HEK293 (cell line): Measurements from ENCODE around the gene RPS6KA2.
A peak's percentile ranks its signal among the peaks of the same experiment; 100 is the strongest.

Source experiments
- CTCF ChIA-PET: fragments of 350-600 bp; formaldehyde crosslinking; extraction: SDS; loops from one replicate; lab custom pipeline; 2021; ENCODE audit warnings: antibody characterized with exemption; lab: Yijun Ruan, JAX
- POLR2A ChIA-PET: fragments of 300-600 bp; formaldehyde crosslinking; extraction: SDS; loops from one replicate; lab custom pipeline; 2020; ENCODE audit warnings: antibody characterized with exemption, inconsistent platforms; lab: Yijun Ruan, JAX
- H3K27ac ChIP-seq: fragments of 200-500 bp; sonication (Bioruptor generic); 2 replicates; pipeline ENCODE4 v1.5.1; 2014; ENCODE audit warnings: low read depth, low read length, control low read depth, inconsistent platforms; ENCODE audit errors: extremely low read depth
- H3K36me3 ChIP-seq, 2 experiments: fragments of 200-500 bp in 1 of 2; sonication (Bioruptor generic) in 1 of 2; 1 replicate in 1 of 2; 2 replicates in 1 of 2; pipeline ENCODE4 v1.5.1; 2014 to 2017; ENCODE audit warnings: inconsistent platforms in 2 of 2, low read length in 2 of 2; ENCODE audit not compliant: control insufficient read depth in 2 of 2, insufficient read depth in 1 of 2
- H3K4me1 ChIP-seq: fragments of 200-500 bp; sonication (Bioruptor generic); 2 replicates; pipeline ENCODE4 v1.5.1; 2014; ENCODE audit warnings: mild to moderate bottlenecking, low read length, inconsistent platforms; ENCODE audit not compliant: control insufficient read depth, insufficient read depth
- H3K4me3 ChIP-seq: 2 replicates; pipeline ENCODE4 v1.5.1; 2011; ENCODE audit warnings: low read depth, mild to moderate bottlenecking, control low read depth, low read length, moderate library complexity
- H3K9me3 ChIP-seq: fragments of 200-500 bp; sonication (Bioruptor generic); 2 replicates; pipeline ENCODE4 v1.5.1; 2014; ENCODE audit warnings: low read depth, low read length, inconsistent platforms; ENCODE audit not compliant: control insufficient read depth, insufficient read depth
- GFI1B ChIP-seq: fragments of 450-650 bp; formaldehyde crosslinking; IDR thresholded peaks from 2 replicates; pipeline ENCODE4 v1.5.1; 2016; ENCODE audit warnings: missing biosample characterization, missing genetic modification characterization
- HOXA7 ChIP-seq: sonication (generic); formaldehyde crosslinking; IDR thresholded peaks from 2 replicates; pipeline ENCODE4 v1.8.1; 2022; ENCODE audit warnings: missing genetic modification reagents, borderline replicate concordance
- KLF10 ChIP-seq: fragments of 450-650 bp; IDR thresholded peaks from 2 replicates; pipeline ENCODE4 v1.5.1; 2018; ENCODE audit warnings: missing biosample characterization, mild to moderate bottlenecking, missing genetic modification characterization
- MZF1 ChIP-seq: fragments of 450-650 bp; formaldehyde crosslinking; IDR thresholded peaks from 2 replicates; pipeline ENCODE4 v1.5.1; 2017; ENCODE audit warnings: missing biosample characterization, missing genetic modification characterization, borderline replicate concordance
- OSR2 ChIP-seq: fragments of 450-650 bp; formaldehyde crosslinking; IDR thresholded peaks from 2 replicates; pipeline ENCODE4 v1.5.1; 2016; ENCODE audit warnings: missing biosample characterization, missing genetic modification characterization
- SP2 ChIP-seq: fragments of 450-650 bp; formaldehyde crosslinking; IDR thresholded peaks from 2 replicates; pipeline ENCODE4 v1.5.1; 2016; ENCODE audit warnings: missing biosample characterization, missing genetic modification characterization
- YY1 ChIP-seq: fragments of 450-650 bp; formaldehyde crosslinking; IDR thresholded peaks from 2 replicates; pipeline ENCODE4 v1.5.1; 2018; ENCODE audit warnings: missing biosample characterization, missing genetic modification characterization
- ZBTB48 ChIP-seq: fragments of 450-650 bp; formaldehyde crosslinking; IDR thresholded peaks from 2 replicates; pipeline ENCODE4 v1.5.1; 2016; ENCODE audit warnings: missing biosample characterization, missing genetic modification characterization
- ZFP41 ChIP-seq: fragments of 450-650 bp; formaldehyde crosslinking; IDR thresholded peaks from 2 replicates; pipeline ENCODE4 v1.5.1; 2016; ENCODE audit warnings: missing biosample characterization, missing genetic modification characterization, borderline replicate concordance
- ZNF10 ChIP-seq: fragments of 450-650 bp; formaldehyde crosslinking; IDR thresholded peaks from 2 replicates; pipeline ENCODE4 v1.5.1; 2017; ENCODE audit warnings: missing biosample characterization, missing genetic modification characterization
- ZNF138 ChIP-seq: fragments of 450-650 bp; formaldehyde crosslinking; IDR thresholded peaks from 2 replicates; pipeline ENCODE4 v1.5.1; 2016; ENCODE audit warnings: missing biosample characterization, missing genetic modification characterization, borderline replicate concordance
- ZNF350 ChIP-seq: fragments of 450-650 bp; formaldehyde crosslinking; IDR thresholded peaks from 2 replicates; pipeline ENCODE4 v1.5.0; 2017; ENCODE audit warnings: missing biosample characterization, mild to moderate bottlenecking, missing genetic modification characterization
- ZNF423 ChIP-seq: fragments of 450-650 bp; formaldehyde crosslinking; IDR thresholded peaks from 2 replicates; pipeline ENCODE4 v1.5.1; 2016; ENCODE audit warnings: missing biosample characterization, missing genetic modification characterization
- ZNF426 ChIP-seq: fragments of 450-650 bp; formaldehyde crosslinking; IDR thresholded peaks from 2 replicates; pipeline ENCODE4 v1.5.1; 2017; ENCODE audit warnings: missing biosample characterization, missing genetic modification characterization, mild to moderate bottlenecking, inconsistent platforms, moderate library complexity
- ZNF433 ChIP-seq: fragments of 450-650 bp; formaldehyde crosslinking; IDR thresholded peaks from 2 replicates; pipeline ENCODE4 v1.5.1; 2016; ENCODE audit warnings: missing biosample characterization, missing genetic modification characterization, low read depth
- ZNF510 ChIP-seq: fragments of 450-650 bp; formaldehyde crosslinking; IDR thresholded peaks from 2 replicates; pipeline ENCODE4 v1.5.1; 2018; ENCODE audit warnings: mild to moderate bottlenecking, missing genetic modification characterization, missing biosample characterization; ENCODE audit not compliant: insufficient replicate concordance
- ZNF555 ChIP-seq: fragments of 450-650 bp; formaldehyde crosslinking; conservative IDR thresholded peaks from 2 replicates; pipeline ENCODE4 v1.5.1; 2017; ENCODE audit warnings: missing biosample characterization, mild to moderate bottlenecking, missing genetic modification characterization, inconsistent platforms
- ZNF621 ChIP-seq: fragments of 450-650 bp; formaldehyde crosslinking; IDR thresholded peaks from 2 replicates; pipeline ENCODE4 v1.5.1; 2017; ENCODE audit warnings: missing biosample characterization, missing genetic modification characterization
- ZNF626 ChIP-seq: fragments of 450-650 bp; sonication (Bioruptor Pico); formaldehyde crosslinking; IDR thresholded peaks from 2 replicates; pipeline ENCODE4 v1.5.1; 2018; ENCODE audit warnings: missing biosample characterization, missing genetic modification characterization, inconsistent platforms
- ZNF701 ChIP-seq: fragments of 450-650 bp; formaldehyde crosslinking; IDR thresholded peaks from 2 replicates; pipeline ENCODE4 v1.5.1; 2016; ENCODE audit warnings: missing biosample characterization, missing genetic modification characterization
- ZNF830 ChIP-seq: fragments of 450-650 bp; IDR thresholded peaks from 2 replicates; pipeline ENCODE4 v1.5.0; 2018; ENCODE audit warnings: missing biosample characterization, missing genetic modification characterization, low read depth, mild to moderate bottlenecking, moderate library complexity
- TF ChIP-seq, protein P1 (sequence below): fragments of 450-650 bp; formaldehyde crosslinking; IDR thresholded peaks from 2 replicates; pipeline ENCODE4 v1.5.1; 2016; ENCODE audit warnings: missing biosample characterization, missing genetic modification characterization

RPS6KA2 gene

DNA sequence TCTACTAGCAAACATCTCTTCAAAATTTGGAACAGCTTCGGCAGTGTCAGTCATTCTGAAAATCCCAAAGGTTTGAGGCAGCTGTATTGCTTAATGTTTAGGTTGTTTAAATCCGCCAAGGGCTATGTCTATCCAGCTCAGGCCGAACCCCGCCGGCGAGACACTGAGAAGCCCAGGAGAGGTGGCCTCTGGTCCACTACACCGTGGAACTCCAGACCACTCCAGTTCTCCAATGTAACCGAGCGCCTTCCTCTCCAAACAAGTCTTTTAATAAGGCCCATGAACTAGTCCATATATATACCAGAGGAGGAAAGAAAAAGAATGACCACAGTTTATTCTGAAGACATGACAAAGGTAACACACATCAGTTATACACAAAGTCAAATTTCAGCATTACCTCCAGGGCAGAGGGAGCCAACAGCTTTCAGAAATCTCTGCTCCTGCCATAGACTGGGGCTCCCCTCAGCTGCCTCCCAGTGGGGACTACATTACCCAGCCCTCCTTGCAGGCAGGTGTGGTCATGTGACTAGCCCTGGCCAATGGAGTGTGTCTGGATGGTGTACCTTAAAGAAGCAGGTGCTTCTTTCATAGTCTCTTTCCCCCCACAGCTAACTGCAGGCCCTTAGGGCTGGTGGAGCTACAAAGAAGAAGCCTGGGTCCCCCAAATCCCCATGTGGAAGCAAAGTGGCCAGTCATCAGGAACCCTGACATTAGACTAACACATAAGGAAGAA is 40.5 kb downstream of the RPS6KA2 start, which contains the start of gene RAMACL:
Gene RAMACL (minus strand): TSS at position 255 of the 733 bp plus-strand sequence. CDS start 201 bp downstream, at position 54.
- Histone ChIP-seq H3K4me3 (peak within 1 kb of the TSS; percentile 27), H3K36me3 (no peaks in the 10 kb centered on the region), H3K4me1 (no peaks in the 10 kb centered on the region; the same call in 1 of the 2 replicates), H3K27ac (no peak within 1 kb of the TSS), H3K9me3 (no peaks in the 10 kb centered on the region)
- ChIA-PET CTCF (interaction anchor here (1.0 kb wide), 1 partner anchor 21 kb away, joined by 3 read pairs; no protein-coding TSS in a partner anchor), POLR2A (interaction anchor here (1.7 kb wide), 1 partner anchor 41 kb away, joined by 5 read pairs; the partner anchor contains the start of gene RPS6KA2)
- no peak for TF ChIP-seq GFI1B

DNA sequence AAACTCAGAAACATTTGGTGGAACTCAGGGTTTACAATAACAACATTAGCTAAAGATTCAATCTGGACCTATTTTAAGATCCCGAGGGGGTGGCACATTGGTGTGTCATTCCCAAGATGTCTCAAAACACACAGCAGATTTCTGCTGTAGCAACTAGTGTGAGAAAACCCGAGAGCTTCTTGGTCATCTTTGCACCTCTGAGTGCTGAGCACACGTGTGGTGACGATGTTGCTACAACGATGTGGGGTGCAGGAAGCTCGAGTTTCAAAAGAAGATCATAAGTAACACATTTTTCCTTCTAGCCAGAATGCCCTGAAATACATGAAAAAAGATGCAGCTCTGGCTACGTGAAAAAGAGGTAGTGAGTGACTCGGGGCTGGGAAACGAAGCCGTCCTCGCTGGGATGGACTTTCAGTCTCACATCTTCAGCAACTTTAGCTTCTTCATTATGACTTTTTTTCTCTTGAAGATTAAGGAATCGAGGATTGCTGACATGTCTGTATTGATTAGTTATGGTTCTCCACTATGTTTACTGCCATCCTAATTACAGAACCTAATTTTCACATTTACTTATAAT is 42.1 kb downstream of the RPS6KA2 start:
- Histone ChIP-seq H3K36me3 (no peaks in the 10 kb centered on the region), H3K4me3 (no peak overlapping the region), H3K27ac (no peak overlapping the region), H3K9me3 (no peaks in the 10 kb centered on the region), H3K4me1 (no peaks in the 10 kb centered on the region; the same call in 1 of the 2 replicates)
- TF ChIP-seq SP2 (tag by site-specific recombination) = no peak
- no peak for TF ChIP-seq ZNF433 (tag by site-specific recombination)
- TF ChIP-seq ZNF138 (tag by site-specific recombination) = no peak
- TF ChIP-seq, protein P1, sequence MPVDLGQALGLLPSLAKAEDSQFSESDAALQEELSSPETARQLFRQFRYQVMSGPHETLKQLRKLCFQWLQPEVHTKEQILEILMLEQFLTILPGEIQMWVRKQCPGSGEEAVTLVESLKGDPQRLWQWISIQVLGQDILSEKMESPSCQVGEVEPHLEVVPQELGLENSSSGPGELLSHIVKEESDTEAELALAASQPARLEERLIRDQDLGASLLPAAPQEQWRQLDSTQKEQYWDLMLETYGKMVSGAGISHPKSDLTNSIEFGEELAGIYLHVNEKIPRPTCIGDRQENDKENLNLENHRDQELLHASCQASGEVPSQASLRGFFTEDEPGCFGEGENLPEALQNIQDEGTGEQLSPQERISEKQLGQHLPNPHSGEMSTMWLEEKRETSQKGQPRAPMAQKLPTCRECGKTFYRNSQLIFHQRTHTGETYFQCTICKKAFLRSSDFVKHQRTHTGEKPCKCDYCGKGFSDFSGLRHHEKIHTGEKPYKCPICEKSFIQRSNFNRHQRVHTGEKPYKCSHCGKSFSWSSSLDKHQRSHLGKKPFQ = no peak
- no peak for TF ChIP-seq ZNF621
- no peak for TF ChIP-seq ZNF701 (tag by site-specific recombination)
- TF ChIP-seq ZNF423 = no peak
- TF ChIP-seq KLF10 (tag by site-specific recombination) = no peak
- TF ChIP-seq ZBTB48 = no peak
- TF ChIP-seq OSR2 (tag by site-specific recombination) = no peak
- no peak for TF ChIP-seq HOXA7 (CRISPR knock-in tag)
- POLR2A ChIA-PET = interaction anchor here (0.6 kb wide), 1 partner anchor 21 kb away, joined by 3 read pairs; no protein-coding TSS in a partner anchor
- CTCF ChIA-PET = interaction anchor here (0.5 to 1.3 kb wide), 2 partner anchors 196 to 309 kb away, joined by 3 read pairs; no protein-coding TSS in a partner anchor

DNA sequence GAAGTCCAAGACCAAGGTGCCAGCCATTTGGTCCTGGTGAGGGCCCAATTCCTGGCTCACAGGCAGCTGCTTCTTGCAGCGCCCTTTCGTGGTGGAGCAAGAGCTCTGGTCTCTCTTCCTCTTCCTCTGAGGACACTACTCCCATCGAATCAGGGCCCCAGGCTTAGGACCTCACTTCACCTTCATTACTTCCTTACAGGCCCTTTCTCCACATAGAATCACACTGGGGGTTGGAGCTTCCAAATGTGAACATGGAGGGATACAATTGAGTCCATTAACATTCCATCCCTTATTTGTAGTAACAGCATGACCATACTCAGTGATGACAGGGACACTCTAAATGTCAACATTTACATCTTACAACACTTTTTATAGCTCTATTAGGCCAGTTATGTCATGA is 42.9 kb downstream of the RPS6KA2 start:
- ChIA-PET CTCF (interaction anchor here (0.5 to 1.5 kb wide), 4 partner anchors 29 to 308 kb away, joined by 3 to 4 read pairs (median 3); no protein-coding TSS in a partner anchor), POLR2A (interaction anchor here (1.6 kb wide), 1 partner anchor 43 kb away, joined by 5 read pairs; the partner anchor contains the start of gene RPS6KA2)
- TF ChIP-seq ZNF626 (tag by site-specific recombination) (no peak), ZNF10 (tag by site-specific recombination) (no peak), YY1 (tag by site-specific recombination) (no peak), MZF1 (no peak), ZNF510 (tag by site-specific recombination) (no peak), ZNF350 (no peak), ZNF426 (tag by site-specific recombination) (no peak), ZNF830 (no peak), ZNF555 (tag by site-specific recombination) (no peak), ZFP41 (tag by site-specific recombination) (no peak)
- TF ChIP-seq, protein P1 = no peak
- no peak overlapping the region for H3K4me3 ChIP-seq
- no peaks in the 10 kb centered on the region; the same call in 1 of the 2 replicates for H3K4me1 ChIP-seq
- H3K27ac ChIP-seq = no peak overlapping the region
- no peaks in the 10 kb centered on the region for H3K9me3 ChIP-seq
- H3K36me3 ChIP-seq = no peaks in the 10 kb centered on the region
